ENCODE data around the gene RGS14. TPM values are rescaled to one million over a fixed set of nuclear protein-coding genes. Genes with fewer than 3 reads are reported as not detected.

RGS14 gene
- total and polyA plus RNA-seq, 3 donors from 2014 or later = 25.3 to 40.5 (median 39.2) TPM

- no peaks in the 10 kb centered on the region for H3K27me3 ChIP-seq
- DNase-seq = no peak
- H3K4me3 ChIP-seq = no peak overlapping the region
- intact Hi-C loops (cut with DNase I; ENCODE audit: low total_unique reads) = no loop called here
- no peaks in the 10 kb centered on the region for H3K9me3 ChIP-seq
- H3K4me1 ChIP-seq = peaks cover 16% of the 10 kb centered on the region
- WGBS, 2 donors = 91 to 93% methylated on average over 8 of the region's 8 CpGs
- H3K27ac ChIP-seq = no peak overlapping the region
- TF ChIP-seq CTCF (IDR thresholded peaks at IDR 0.05) (no peak), POLR2A (IDR thresholded peaks at IDR 0.05) (no peak)
- H3K36me3 ChIP-seq (ENCODE audit: low read depth, missing control alignments) = no peaks in the 10 kb centered on the region
These were observed 20.4 kb downstream of the RGS14 start for GRCh38 chr5:177377851-177378776.

- intact Hi-C loops (cut with DNase I; ENCODE audit: low total_unique reads) = no loop called here
- TF ChIP-seq CTCF (IDR thresholded peaks at IDR 0.05) (no peak), POLR2A (IDR thresholded peaks at IDR 0.05) (no peak)
These were observed 21.5 kb downstream of the RGS14 start for GRCh38 chr5:177378884-177379883.

GRCh38 chr5:177380805-177381126, 23.0 kb downstream of the RGS14 start:
- H3K9me3 ChIP-seq = no peaks in the 10 kb centered on the region
- no peaks in the 10 kb centered on the region for H3K36me3 ChIP-seq (ENCODE audit: low read depth, missing control alignments)
- no peaks in the 10 kb centered on the region for H3K27me3 ChIP-seq
- no peak for DNase-seq
- no peak for TF ChIP-seq CTCF (IDR thresholded peaks at IDR 0.05)
- TF ChIP-seq POLR2A (IDR thresholded peaks at IDR 0.05) = no peak
- intact Hi-C loops (cut with DNase I; ENCODE audit: low total_unique reads) = no loop called here
- no peak overlapping the region for H3K4me3 ChIP-seq
- H3K4me1 ChIP-seq = peaks cover 14% of the 10 kb centered on the region
- WGBS, 2 donors = 85 to 100% methylated on average over 2 to 6 of the region's 6 CpGs
- H3K27ac ChIP-seq = no peak overlapping the region

More at GRCh38 chr5:177378884-177379883, 21.5 kb downstream of the RGS14 start:
- 87% methylated on average over 15 of the region's 15 CpGs for WGBS, 2 donors
- Histone ChIP-seq H3K4me1 (peaks cover 16% of the 10 kb centered on the region), H3K9me3 (no peaks in the 10 kb centered on the region), H3K27ac (no peak overlapping the region), H3K27me3 (no peaks in the 10 kb centered on the region), H3K4me3 (no peak overlapping the region), H3K36me3 (ENCODE audit: low read depth, missing control alignments) (no peaks in the 10 kb centered on the region)
- DNase-seq = no peak

GRCh38 chr5:177382423-177383029, 24.8 kb downstream of the RGS14 start:
- no peak overlapping the region for H3K4me3 ChIP-seq
- peak; percentile 71 for DNase-seq
- peaks cover 8% of the 10 kb centered on the region for H3K4me1 ChIP-seq
- 24 to 41% methylated on average over 11 of the region's 11 CpGs for WGBS, 2 donors
- TF ChIP-seq CTCF (IDR thresholded peaks at IDR 0.05) (peak in 2 of 3 experiments; percentile 22 to 34), POLR2A (IDR thresholded peaks at IDR 0.05) (no peak)
- H3K27me3 ChIP-seq = no peaks in the 10 kb centered on the region
- intact Hi-C loops (cut with DNase I; ENCODE audit: low total_unique reads) = no loop called here
- H3K9me3 ChIP-seq = no peaks in the 10 kb centered on the region
- H3K27ac ChIP-seq = no peak overlapping the region
- H3K36me3 ChIP-seq (ENCODE audit: low read depth, missing control alignments) = no peaks in the 10 kb centered on the region

Data from testis (tissue), 3 donors.